DND-41 (cell line): ENCODE results near the gene MYG1.
"Not testable (repeated sequence)": the region's sequence is repeated elsewhere in the genome, so short reads cannot be mapped to it uniquely, and the experiment has no call there.

Experiments
- ATAC-seq: fragments of 200-7000 bp; cut with Tn5 transposase; 3 replicates; pipeline ENCODE4 v1.9.1; 2021; ENCODE audit warnings: low read depth; ENCODE audit not compliant: insufficient read depth
- DNase-seq: peaks from one replicate; pipeline ENCODE4 v3.0.0-alpha.2; 2020
- H2AFZ ChIP-seq: 2 replicates; pipeline ENCODE4 v1.6.0; 2012; ENCODE audit warnings: low read depth, low read length
- H3K27ac ChIP-seq: 2 replicates; pipeline ENCODE4 v1.5.1; 2012; ENCODE audit warnings: low read length, inconsistent platforms
- H3K27me3 ChIP-seq: fragments of 200-600 bp; sonication (generic); 2 replicates; pipeline ENCODE4 v1.6.0; 2012; ENCODE audit warnings: low read length, mild to moderate bottlenecking, inconsistent platforms; ENCODE audit not compliant: insufficient read depth, poor library complexity
- H3K36me3 ChIP-seq: 2 replicates; pipeline ENCODE4 v1.5.1; 2012; ENCODE audit warnings: low read length, inconsistent platforms; ENCODE audit not compliant: insufficient read depth
- H3K4me1 ChIP-seq: 2 replicates; pipeline ENCODE4 v1.5.1; 2012; ENCODE audit warnings: mild to moderate bottlenecking, low read length; ENCODE audit not compliant: insufficient read depth
- H3K4me2 ChIP-seq: 2 replicates; pipeline ENCODE4 v1.6.0; 2012; ENCODE audit warnings: mild to moderate bottlenecking, moderate library complexity, low read length, inconsistent platforms; ENCODE audit not compliant: insufficient read depth
- H3K4me3 ChIP-seq, 2 experiments: fragments of 200-600 bp in 1 of 2; shearing (Covaris generic) in 1 of 2; 2 replicates each; pipeline ENCODE4 v1.5.1; 2012 to 2016; ENCODE audit warnings: inconsistent platforms in 2 of 2, low read length in 2 of 2, mild to moderate bottlenecking in 2 of 2, low read depth in 1 of 2, moderate library complexity in 1 of 2
- H3K79me2 ChIP-seq: 2 replicates; pipeline ENCODE4 v1.6.0; 2012; ENCODE audit warnings: low read length, inconsistent platforms; ENCODE audit not compliant: insufficient read depth
- H3K9ac ChIP-seq: 2 replicates; pipeline ENCODE4 v1.6.0; 2012; ENCODE audit warnings: low read depth, mild to moderate bottlenecking, inconsistent platforms, low read length, moderate library complexity
- H3K9me3 ChIP-seq: 2 replicates; pipeline ENCODE4 v1.5.1; 2012; ENCODE audit warnings: low read length, moderate library complexity, mild to moderate bottlenecking, inconsistent platforms; ENCODE audit not compliant: insufficient read depth, severe bottlenecking
- H4K20me1 ChIP-seq: 2 replicates; pipeline ENCODE4 v1.6.0; 2012; ENCODE audit warnings: low read length; ENCODE audit not compliant: insufficient read depth
- CTCF ChIP-seq: IDR thresholded peaks from 2 replicates; pipeline ENCODE4 v1.5.1; 2012; ENCODE audit warnings: borderline replicate concordance, low read length, moderate library complexity, mild to moderate bottlenecking; ENCODE audit not compliant: poor library complexity, severe bottlenecking; ENCODE audit errors: extremely low read depth
- EZH2 ChIP-seq: IDR thresholded peaks from 3 replicates; pipeline ENCODE4 v1.6.1; 2012; ENCODE audit warnings: borderline replicate concordance, low read depth, mild to moderate bottlenecking, moderate library complexity, low read length, inconsistent platforms; ENCODE audit not compliant: severe bottlenecking

The MYG1 gene

GRCh38 chr12:53326460-53327185 is 27.1 kb downstream of the MYG1 start:
- no peak overlapping the region for H2AFZ ChIP-seq
- ATAC-seq = no peak
- no peak for DNase-seq
- H3K27me3 ChIP-seq = no peaks in the 10 kb centered on the region
- H4K20me1 ChIP-seq = no peaks in the 10 kb centered on the region
- no peaks in the 10 kb centered on the region for H3K9me3 ChIP-seq
- H3K4me2 ChIP-seq = no peak overlapping the region
- no peaks in the 10 kb centered on the region for H3K36me3 ChIP-seq
- H3K4me3 ChIP-seq = no peak overlapping the region
- H3K9ac ChIP-seq = no peak overlapping the region
- no peak overlapping the region for H3K27ac ChIP-seq
- H3K4me1 ChIP-seq = peaks cover 32% of the 10 kb centered on the region
- H3K79me2 ChIP-seq = no peaks in the 10 kb centered on the region
- TF ChIP-seq EZH2 = no peak
- no peak for TF ChIP-seq CTCF

- Histone ChIP-seq H3K9me3 (no peaks in the 10 kb centered on the region), H3K4me1 (peaks cover 24% of the 10 kb centered on the region), H3K27ac (no peak overlapping the region), H3K4me2 (no peak overlapping the region), H3K79me2 (no peaks in the 10 kb centered on the region), H3K27me3 (no peaks in the 10 kb centered on the region), H3K4me3 (no peak overlapping the region), H3K9ac (no peak overlapping the region), H3K36me3 (no peaks in the 10 kb centered on the region), H4K20me1 (no peaks in the 10 kb centered on the region), H2AFZ (no peak overlapping the region)
- no peak for ATAC-seq
- no peak for DNase-seq
- TF ChIP-seq CTCF (peak; percentile 35), EZH2 (no peak)
Measured at GRCh38 chr12:53327435-53328042, 28.0 kb downstream of the MYG1 start.

- H3K9ac ChIP-seq = no peak overlapping the region
- ATAC-seq (no peak), DNase-seq (no peak)
- H3K79me2 ChIP-seq = no peaks in the 10 kb centered on the region
- H3K4me1 ChIP-seq = peaks cover 24% of the 10 kb centered on the region
- no peak for TF ChIP-seq CTCF
- H3K27ac ChIP-seq = no peak overlapping the region
- no peaks in the 10 kb centered on the region for H3K27me3 ChIP-seq
- H3K4me2 ChIP-seq = no peak overlapping the region
- H3K4me3 ChIP-seq = no peak overlapping the region
- H4K20me1 ChIP-seq = no peaks in the 10 kb centered on the region
- H3K9me3 ChIP-seq = no peaks in the 10 kb centered on the region
- H2AFZ ChIP-seq = no peak overlapping the region
- no peaks in the 10 kb centered on the region for H3K36me3 ChIP-seq
Measured at GRCh38 chr12:53328043-53328435, 28.5 kb downstream of the MYG1 start.

- ATAC-seq = no peak
- Histone ChIP-seq H3K4me3 (no peak overlapping the region), H3K27me3 (peaks cover 6% of the 10 kb centered on the region), H3K4me1 (peaks cover 3% of the 10 kb centered on the region), H3K9me3 (no peaks in the 10 kb centered on the region), H3K79me2 (no peaks in the 10 kb centered on the region), H3K4me2 (no peak overlapping the region), H3K9ac (no peak overlapping the region), H2AFZ (no peak overlapping the region), H3K36me3 (no peaks in the 10 kb centered on the region), H3K27ac (no peak overlapping the region), H4K20me1 (no peaks in the 10 kb centered on the region)
- TF ChIP-seq EZH2 = no peak
- no peak for DNase-seq
Measured at GRCh38 chr12:53330671-53331070, 31.2 kb downstream of the MYG1 start.

- ATAC-seq, H3K36me3 ChIP-seq, H3K27ac ChIP-seq, H3K4me2 ChIP-seq, H3K9ac ChIP-seq, H4K20me1 ChIP-seq, H3K4me3 ChIP-seq, H3K79me2 ChIP-seq, H2AFZ ChIP-seq, DNase-seq, H3K4me1 ChIP-seq, H3K9me3 ChIP-seq: not testable (repeated sequence)
- H3K27me3 ChIP-seq = peaks cover 20% of the 10 kb centered on the region
Measured at GRCh38 chr12:53332339-53332738, 32.8 kb downstream of the MYG1 start.
